ENCODE results near the gene OXSR1. TPM values are rescaled to one million over a fixed set of nuclear protein-coding genes. Genes with fewer than 3 reads are reported as not detected.

OXSR1 gene
- total and polyA plus RNA-seq, 8 donors = 26.4 to 53.9 (median 43.0) TPM

GRCh38 chr3:38150780-38151528 is 14.4 kb upstream of the OXSR1 start:
- TF ChIP-seq, protein P1, sequence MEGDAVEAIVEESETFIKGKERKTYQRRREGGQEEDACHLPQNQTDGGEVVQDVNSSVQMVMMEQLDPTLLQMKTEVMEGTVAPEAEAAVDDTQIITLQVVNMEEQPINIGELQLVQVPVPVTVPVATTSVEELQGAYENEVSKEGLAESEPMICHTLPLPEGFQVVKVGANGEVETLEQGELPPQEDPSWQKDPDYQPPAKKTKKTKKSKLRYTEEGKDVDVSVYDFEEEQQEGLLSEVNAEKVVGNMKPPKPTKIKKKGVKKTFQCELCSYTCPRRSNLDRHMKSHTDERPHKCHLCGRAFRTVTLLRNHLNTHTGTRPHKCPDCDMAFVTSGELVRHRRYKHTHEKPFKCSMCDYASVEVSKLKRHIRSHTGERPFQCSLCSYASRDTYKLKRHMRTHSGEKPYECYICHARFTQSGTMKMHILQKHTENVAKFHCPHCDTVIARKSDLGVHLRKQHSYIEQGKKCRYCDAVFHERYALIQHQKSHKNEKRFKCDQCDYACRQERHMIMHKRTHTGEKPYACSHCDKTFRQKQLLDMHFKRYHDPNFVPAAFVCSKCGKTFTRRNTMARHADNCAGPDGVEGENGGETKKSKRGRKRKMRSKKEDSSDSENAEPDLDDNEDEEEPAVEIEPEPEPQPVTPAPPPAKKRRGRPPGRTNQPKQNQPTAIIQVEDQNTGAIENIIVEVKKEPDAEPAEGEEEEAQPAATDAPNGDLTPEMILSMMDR (IDR thresholded peaks at IDR 0.05) = no peak
- no peaks in the 10 kb centered on the region for H3K27me3 ChIP-seq
- peak overlapping the region in 1 of 2 donors; percentile 79 for H3K27ac ChIP-seq
- DNase-seq (no peak), ATAC-seq (no peak)
- peaks cover 0 to 73% of the 10 kb centered on the region in 2 donors for H3K4me1 ChIP-seq
- no peaks in the 10 kb centered on the region for H3K36me3 ChIP-seq
- intact Hi-C loops (cut with DNase I) = no loop called here
- no peak overlapping the region for H3K4me3 ChIP-seq
- H3K9me3 ChIP-seq = peaks cover 0 to 9% of the 10 kb centered on the region in 2 donors

DNA sequence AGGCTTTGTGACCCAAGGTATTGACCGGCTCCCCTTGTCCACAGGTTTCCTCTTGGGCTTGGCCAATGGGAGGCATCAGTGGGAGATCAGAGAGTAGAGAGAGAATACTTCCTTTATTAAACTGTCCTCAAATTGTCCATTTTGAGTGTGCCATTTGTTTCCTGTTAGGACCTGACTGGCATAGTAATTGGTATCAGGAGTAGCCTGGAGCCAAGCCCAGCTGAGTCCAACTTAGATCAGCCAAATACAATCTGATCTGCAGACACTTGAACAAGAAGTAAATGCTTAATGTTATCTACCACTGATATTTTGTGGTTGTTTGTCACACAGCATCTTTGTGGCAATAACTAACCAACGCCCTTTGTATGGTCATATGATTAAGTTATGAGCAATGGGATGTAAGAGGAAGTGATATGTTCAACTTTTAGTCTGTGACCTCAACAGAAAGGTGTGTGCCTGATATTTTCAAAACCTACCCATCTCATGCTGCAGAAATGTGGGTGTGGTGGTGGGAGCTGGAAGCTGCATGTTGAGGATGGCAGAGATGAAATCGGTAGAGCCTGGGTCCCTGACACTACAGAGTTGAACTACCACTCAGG is 13.6 kb upstream of the OXSR1 start:
- Histone ChIP-seq H3K9me3 (peaks cover 0 to 3% of the 10 kb centered on the region in 2 donors), H3K27ac (peak overlapping the region in 1 of 2 donors; percentile 79), H3K36me3 (no peaks in the 10 kb centered on the region), H3K4me3 (no peak overlapping the region), H3K27me3 (no peaks in the 10 kb centered on the region), H3K4me1 (peaks cover 0 to 73% of the 10 kb centered on the region in 2 donors)
- TF ChIP-seq, protein P1 (IDR thresholded peaks at IDR 0.05) = no peak
- intact Hi-C loops (cut with DNase I) = no loop called here
- no peak for DNase-seq
- peak; percentile 13 for ATAC-seq

GRCh38 chr3:38152609-38153008 is 12.7 kb upstream of the OXSR1 start:
- intact Hi-C loops (cut with DNase I) = no loop called here
- ATAC-seq = peak; percentile 12
- TF ChIP-seq, protein P1 (IDR thresholded peaks at IDR 0.05) = no peak
- DNase-seq = no peak
- no peaks in the 10 kb centered on the region for H3K9me3 ChIP-seq
- H3K36me3 ChIP-seq = no peaks in the 10 kb centered on the region
- H3K27me3 ChIP-seq = no peaks in the 10 kb centered on the region
- H3K4me1 ChIP-seq = peaks cover 0 to 65% of the 10 kb centered on the region in 2 donors
- no peak overlapping the region for H3K4me3 ChIP-seq
- peak overlapping the region in 1 of 2 donors; percentile 79 for H3K27ac ChIP-seq

DNA sequence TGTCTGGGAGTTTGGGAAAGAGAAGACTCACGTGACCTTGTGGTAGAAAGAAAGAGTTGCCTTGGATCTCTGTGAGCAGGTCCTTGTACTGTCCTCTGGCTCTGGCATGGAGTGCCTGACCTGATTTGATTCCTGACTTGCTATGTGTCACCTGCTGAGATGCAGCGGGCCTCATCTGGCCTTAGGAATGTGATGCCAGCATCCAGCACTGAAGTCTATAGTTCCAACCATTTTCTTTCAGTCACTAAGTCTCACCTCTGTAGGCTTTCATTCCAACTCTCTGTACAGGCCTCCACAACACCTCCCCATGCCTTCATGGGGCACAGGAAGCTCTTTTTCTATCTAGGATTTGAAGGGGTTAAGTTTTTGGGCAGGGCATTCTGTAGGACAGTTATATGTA is 12.1 kb upstream of the OXSR1 start:
- peak overlapping the region in 1 of 2 donors; percentile 79 for H3K27ac ChIP-seq
- ATAC-seq (no peak), DNase-seq (no peak)
- H3K4me1 ChIP-seq = peaks cover 0 to 59% of the 10 kb centered on the region in 2 donors
- TF ChIP-seq, protein P1 (IDR thresholded peaks at IDR 0.05) = no peak
- H3K27me3 ChIP-seq = no peaks in the 10 kb centered on the region
- no peaks in the 10 kb centered on the region for H3K36me3 ChIP-seq
- no peaks in the 10 kb centered on the region for H3K9me3 ChIP-seq
- intact Hi-C loops (cut with DNase I) = no loop called here
- no peak overlapping the region for H3K4me3 ChIP-seq

DNA sequence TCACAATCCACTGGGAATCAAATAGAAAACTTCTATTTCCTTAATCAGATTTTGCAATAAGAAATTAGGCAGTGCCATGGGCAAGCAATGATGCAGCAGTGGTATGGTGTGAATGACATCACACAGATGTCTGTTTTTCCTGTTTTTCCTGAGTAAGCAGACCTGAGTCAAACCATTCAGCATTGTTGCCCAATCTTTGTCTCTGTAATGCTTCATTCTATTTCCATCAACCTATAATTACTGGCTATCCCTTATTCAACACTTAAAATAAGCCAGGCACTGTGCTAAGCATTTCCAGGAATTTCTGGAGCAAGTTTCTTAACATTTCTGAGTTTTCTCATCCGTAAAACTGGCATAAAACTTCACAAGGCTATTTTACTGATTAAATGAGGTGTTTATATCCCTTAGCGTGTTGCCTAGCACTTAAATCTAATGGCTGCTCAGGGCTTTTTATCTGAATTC is 11.3 kb upstream of the OXSR1 start:
- no peaks in the 10 kb centered on the region for H3K36me3 ChIP-seq
- no peak overlapping the region for H3K4me3 ChIP-seq
- no peaks in the 10 kb centered on the region for H3K9me3 ChIP-seq
- no peaks in the 10 kb centered on the region for H3K27me3 ChIP-seq
- H3K4me1 ChIP-seq = peaks cover 0 to 51% of the 10 kb centered on the region in 2 donors
- TF ChIP-seq, protein P1 (IDR thresholded peaks at IDR 0.05) = no peak
- H3K27ac ChIP-seq = peak overlapping the region in 1 of 2 donors; percentile 79
- DNase-seq (peak in 1 of 4 donors; percentile 73), ATAC-seq (peak; percentile 61)
- intact Hi-C loops (cut with DNase I) = no loop called here
